ENCODE measurements around the gene ANGPTL4.

GRCh38 chr19:8331263-8331845, 32.6 kb upstream of the ANGPTL4 start:
- TF ChIP-seq EP300 (IDR thresholded peaks at IDR 0.05; ENCODE audit: borderline replicate concordance), result no peak
- TF ChIP-seq FOXM1 (IDR thresholded peaks at IDR 0.05; ENCODE audit: borderline replicate concordance, low read depth), result no peak
- no peak for TF ChIP-seq RAD21 (IDR thresholded peaks at IDR 0.05; ENCODE audit: low read depth)
- no peak for TF ChIP-seq CEBPB (IDR thresholded peaks at IDR 0.05)
- no peak for TF ChIP-seq REST (IDR thresholded peaks at IDR 0.05; ENCODE audit: low read depth)
